GM18507 (cell line): ENCODE results near the gene STAT6.
"Not testable (repeated sequence)": the region's sequence is repeated elsewhere in the genome, so short reads cannot be mapped to it uniquely, and the experiment has no call there.

Experiments
- DNase-seq: peaks from one replicate; pipeline ENCODE4 v3.0.0; 2011; ENCODE audit warnings: low read depth; ENCODE audit not compliant: insufficient read length; ENCODE audit errors: extremely low spot score
- FAIRE-seq: peaks from 2 replicates; lab custom pipeline; 2011; peaks lifted over from hg19 to GRCh38; lab: Jason Lieb, UNC

STAT6 gene

DNA sequence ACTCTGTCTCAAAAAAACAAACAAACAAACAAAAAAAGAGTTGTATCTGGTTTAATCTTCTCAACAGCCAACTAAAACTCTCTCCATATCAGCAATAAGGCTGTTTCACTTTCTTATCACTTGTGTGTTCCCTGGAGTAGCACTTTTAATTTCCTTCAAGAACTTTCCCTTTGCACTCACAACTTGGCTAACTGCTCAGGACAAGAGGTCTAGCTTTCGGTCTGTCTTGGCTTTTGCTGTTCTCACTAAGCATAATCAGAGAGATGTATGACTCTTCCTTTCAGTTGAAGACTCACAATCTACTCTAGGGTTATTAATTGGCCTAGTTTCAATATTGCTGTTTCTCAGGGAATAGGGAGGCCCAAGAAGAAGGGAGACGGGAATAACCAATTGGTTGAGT lies 44.9 kb downstream of the STAT6 start:
- DNase-seq (no peak), FAIRE-seq (no peak)

DNA sequence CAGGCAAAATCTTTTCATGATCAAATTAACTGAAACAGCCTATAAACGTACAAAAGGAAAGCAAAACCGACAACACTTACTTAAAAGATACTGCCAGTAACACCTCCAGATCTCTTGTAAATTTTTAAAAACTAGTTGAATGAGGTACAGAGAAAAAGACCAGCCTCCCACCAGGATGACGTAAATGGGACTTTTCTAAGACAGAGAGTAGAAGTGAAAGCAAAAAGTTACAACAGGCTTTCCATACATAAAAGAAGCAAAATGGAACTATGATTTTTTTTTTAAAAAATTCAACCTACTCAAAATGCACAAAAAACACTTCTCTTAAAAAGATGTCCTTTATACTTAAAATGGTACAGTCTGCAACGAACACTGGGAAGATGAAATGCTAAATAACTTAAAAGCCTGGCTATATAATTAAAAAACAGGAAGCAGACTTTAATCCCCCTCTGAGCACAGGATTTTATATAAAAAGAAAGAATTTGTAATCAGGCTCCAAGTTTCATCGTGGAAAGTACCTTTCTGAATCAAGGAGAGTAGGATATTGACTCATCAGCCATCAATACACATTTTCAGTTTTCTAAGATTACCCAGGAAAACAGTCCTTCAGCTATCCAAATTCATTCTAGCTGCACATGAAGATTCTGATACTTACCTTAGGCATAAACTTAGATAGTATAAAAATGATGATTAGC lies 47.0 kb downstream of the STAT6 start:
- no peak for DNase-seq
- peak; percentile 94 for FAIRE-seq

DNA sequence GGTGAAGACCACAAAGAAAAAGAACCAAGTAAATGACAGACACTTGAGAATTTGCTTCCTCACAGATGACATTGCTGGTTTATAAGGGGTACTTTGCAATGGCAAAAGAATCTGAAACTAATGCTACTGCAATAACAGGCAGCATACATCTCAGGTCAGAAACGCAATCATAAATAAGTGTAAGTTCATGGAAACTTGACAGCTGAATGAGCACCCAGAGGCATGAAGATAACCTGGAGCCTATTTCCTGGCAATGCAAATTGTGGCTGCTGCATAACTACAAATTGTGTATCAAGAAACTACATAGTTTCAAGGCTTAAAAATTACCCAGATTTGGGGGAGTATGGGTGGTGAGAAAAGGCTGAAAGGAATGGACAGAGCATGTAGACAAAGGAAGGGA lies 52.7 kb downstream of the STAT6 start:
- FAIRE-seq: peak; percentile 82
- no peak for DNase-seq

DNA sequence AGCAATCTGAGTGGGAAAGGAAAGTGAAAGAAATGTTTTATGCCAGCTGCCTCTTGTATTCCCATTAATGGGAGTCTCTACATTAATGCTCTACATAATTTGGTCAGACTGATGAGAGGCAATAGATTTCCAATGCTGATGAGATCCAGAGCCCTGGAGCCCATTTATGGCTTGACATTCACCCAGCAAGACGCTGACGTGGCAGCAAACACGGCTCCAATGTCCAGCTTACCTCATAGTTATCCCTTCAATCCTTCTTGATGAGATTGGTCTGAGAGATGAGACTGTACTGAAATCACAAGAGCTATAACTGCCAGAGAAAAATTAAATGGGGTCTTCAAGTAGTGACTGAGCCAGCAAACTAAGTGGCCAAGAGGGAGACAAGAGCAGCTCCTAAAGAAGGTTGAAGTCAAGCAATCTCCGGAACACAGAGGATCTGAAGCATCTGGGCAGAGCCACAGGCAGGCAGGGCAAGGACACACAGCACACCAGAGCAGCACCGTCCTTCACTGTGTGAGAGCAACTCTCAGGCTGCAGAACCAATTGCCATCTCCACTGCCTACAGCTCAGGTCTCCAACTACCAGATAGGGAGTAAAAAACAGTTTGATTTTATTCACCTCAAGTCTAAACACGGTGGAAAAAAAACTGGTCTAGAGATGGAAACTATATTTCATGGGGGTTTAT lies 54.0 kb downstream of the STAT6 start:
- FAIRE-seq: no peak
- DNase-seq: no peak

DNA sequence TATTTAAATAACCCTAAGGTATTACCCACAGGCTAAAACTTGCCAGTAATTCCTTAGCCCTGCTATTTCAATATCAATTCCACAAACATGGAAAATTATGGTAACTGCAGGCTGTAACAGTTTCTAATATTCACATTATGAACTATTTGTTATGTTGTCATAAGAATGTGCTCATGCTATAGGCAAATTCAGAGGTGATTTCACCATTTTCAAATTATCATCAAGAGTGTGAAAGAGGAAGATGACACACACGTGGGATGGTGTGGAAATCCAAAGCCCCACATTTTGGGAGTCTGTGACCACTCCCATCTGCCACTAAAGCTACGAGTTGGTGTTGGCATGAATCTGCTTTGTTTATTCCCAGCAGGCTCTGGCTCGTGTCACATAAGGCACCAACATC lies 55.3 kb downstream of the STAT6 start:
- DNase-seq (no peak), FAIRE-seq (no peak)

DNA sequence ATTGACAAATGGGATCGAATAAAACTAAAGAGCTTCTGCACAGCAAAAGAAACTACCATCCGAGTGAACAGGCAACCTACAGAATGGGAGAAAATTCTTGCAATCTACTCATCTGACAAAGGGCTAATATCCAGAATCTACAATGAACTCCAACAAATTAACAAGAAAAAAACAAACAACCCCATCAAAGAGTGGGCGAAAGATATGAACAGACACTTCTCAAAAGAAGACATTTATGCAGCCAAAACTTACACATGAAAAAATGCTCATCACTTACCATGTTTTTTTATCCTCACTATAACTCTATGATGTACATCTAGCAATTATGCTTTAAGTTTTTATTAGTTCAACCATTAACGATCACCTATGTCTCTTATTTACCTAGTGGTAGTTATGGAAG lies 57.3 kb downstream of the STAT6 start:
- DNase-seq, FAIRE-seq: not testable (repeated sequence)

DNA sequence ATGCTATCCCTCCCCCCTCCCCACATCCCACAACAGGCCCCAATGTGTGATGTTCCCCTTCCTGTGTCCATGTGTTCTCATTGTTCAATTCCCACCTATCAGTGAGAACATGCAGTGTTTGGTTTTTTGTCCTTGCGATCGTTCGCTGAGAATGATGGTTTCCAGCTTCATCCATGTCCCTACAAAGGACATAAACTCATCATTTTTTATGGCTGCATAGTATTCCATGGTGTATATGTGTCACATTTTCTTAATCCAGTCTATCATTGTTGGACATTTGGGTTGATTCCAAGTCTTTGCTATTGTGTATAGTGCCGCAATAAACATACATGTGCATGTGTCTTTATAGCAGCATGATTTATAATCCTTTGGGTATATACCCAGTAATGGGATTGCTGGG lies 58.0 kb downstream of the STAT6 start:
- FAIRE-seq, DNase-seq: not testable (repeated sequence)

DNA sequence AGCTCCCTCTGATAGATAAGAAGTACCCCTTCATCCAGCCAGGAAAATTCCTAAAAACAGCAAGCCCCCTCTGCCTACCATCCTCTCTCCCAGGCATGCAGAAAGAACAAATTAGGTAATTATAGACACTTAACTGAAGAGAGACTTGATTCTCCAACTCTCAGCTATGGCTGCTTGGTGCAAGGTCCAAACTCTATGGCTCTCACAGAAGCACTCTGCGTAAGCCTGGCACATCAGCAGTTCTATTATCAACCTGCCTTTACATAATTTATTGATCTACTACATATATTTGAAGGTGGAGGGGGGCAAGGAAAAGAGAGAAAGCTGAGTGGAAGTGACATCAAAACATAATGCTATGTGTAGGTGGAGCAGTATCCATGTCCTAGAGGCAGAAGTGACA lies 60.2 kb downstream of the STAT6 start:
- FAIRE-seq (no peak), DNase-seq (no peak)

DNA sequence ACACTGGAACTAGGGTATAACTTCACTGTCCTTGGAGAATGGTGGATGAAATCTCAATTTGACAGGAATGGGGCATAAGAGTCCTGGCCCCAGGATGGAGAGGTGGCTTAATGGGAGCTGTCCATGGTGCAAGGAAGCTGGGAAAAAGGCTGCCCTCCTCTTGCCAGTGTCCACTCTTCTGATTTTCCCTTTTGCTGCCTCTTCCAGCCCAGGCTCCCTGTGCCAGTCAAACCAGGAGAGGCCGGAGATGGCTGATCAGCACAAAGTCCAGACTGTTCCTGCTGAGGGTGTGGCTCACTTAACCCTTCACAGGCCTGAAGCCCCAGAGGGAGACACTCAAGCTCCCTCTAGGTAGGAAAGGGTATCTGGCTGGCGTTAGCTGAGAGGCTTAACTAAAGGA lies 61.3 kb downstream of the STAT6 start, which contains the start of gene MYO1A:
Gene MYO1A (minus strand): TSS at position 240 of the 400 bp plus-strand sequence. CDS start 1,806 bp downstream, outside the sequence.
- FAIRE-seq (no peak), DNase-seq (no peak)

DNA sequence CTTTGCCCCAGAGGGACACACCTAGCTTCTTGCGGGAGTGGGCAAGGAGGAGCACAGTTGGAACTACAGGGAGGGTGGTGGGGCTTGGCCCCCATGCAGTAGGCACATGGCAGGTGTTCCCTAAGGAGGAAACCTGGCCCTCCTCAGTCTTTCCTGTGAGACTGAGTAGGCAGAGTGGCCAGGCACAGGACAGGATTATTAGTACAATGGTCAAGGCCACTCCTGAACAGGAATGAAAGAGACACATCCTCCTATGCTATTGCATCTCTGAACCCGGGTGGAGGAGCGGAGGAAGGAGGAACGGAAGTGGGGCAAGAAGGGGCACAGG lies 62.1 kb downstream of the STAT6 start:
- FAIRE-seq: no peak
- no peak for DNase-seq

DNA sequence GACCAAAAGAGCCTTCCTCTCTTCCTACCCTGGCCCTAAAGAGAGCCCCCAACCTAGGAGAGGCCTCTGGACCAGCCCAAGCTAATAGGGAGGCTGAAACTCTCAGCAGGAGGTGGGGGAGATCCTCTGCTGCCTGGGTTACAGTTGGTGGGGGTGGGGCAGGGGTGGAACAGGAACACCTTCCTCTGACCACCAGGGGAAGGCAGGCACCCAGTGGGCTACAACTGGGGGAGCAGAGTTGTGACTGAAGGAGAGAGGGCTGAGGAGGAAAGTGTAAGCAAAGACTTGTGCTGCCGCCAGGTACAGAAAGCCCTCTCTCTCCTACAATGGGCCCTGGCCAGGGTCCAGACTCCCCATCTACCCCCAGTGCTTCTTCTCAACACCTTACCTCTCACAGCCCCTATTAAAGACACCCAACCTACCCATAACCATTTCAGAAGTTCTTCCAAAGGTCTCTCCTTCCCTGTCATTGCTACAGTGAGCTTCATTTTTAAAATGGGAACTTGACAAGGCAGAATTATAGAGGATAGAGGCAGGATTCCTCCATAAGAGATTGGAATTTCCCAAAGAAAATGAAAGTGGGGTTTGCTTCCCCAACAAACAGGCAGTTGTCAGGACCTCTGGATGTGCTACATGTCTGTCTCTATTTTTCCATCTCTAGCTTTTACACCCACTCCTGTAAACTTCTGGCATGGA lies 62.6 kb downstream of the STAT6 start:
- FAIRE-seq (no peak), DNase-seq (no peak)

DNA sequence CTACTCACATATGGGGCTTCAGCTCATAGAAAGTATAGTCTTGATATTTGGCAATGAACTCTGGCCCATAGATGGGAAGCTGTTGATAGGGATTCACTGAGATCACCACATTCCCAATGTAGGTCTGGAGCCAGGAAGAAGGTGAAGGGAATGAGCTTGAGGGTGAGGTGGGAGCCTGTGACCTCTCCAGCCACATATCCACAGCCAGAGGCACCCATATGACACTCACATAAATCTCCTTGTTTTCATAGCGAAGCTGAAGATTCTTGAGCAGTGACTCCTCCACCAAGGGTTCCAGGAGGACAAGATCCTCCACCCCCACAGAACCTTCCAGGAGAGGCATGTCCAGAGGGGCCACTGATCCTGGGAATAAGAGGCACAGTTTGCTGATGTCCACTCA lies 63.2 kb downstream of the STAT6 start:
- DNase-seq (no peak), FAIRE-seq (no peak)

DNA sequence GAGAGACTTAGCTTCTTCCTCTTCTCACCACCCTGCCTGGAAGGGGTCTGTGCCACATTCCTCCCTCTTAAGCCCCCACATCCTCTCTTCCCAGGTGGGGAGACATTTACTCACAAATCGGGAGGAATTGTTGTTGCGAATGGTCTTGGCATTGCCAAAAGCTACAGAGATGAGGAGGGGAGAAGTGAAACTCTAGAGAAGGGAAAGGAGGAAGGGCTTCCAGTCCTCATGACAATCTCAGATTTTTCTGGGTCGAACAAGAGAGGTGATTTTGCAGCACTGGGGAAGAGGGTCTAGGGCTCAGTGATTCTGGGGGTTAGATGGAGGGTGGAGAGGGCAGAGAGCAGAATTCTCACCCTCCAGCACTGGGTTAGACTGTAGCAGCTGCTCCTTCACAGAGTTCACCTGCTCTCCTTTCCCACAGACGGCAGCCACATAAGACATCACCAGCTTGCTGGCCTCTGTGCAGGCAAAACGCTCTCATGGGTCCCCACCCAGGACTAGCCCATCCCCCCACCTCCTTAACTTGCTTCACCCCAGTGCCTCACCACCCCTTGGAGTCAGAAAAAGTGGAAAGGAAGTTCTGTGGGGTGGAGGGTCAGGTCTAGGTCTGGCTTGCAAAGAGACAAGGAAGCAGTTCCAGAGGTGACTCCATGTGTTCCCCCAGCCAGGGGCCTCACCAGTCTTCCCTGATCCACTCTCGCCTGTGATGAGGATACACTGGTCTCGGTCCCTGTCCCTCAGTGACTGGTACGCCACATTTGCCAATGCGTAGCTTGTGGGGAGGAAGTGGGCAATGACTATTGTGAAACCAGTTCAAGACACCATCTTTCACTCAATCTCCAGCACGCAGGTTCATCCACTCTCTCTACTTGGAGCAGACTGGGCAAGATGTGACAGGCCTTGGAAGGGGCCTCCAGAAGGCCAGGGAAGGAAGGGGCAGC lies 63.9 kb downstream of the STAT6 start:
- FAIRE-seq: peak; percentile 80
- DNase-seq: no peak

DNA sequence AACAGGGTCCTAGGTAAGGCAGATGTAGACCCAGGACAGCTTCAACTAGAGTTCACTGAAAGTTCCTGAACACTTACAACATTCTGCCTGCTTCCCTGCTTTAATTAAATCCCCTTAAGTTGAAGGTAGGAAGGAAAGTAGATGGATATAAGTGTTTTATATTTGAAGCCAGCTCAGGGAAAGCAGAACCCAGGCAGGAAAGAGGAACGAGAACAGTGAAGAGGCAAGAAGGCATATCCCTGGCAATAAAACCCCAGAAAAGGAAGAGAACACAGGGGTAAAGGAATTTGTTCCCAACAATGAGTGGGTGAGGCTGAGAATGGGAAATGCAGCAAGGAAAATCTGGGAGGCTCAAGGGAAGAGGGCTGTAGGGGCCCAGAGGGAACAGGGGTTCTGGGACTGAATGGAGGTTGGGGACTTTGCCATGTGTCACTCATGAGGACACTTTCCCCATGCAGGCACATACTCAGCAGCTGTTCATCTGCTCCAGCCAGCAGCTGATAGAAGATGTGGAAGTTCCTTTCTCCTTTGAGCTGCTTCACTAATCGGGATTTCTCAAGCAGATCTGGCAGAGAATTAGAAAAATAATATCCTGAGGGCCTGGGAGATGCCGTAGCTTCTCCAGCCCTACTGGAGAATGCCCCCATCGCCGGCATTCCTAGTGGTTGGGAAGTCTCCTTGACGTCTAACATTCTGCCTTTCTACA lies 64.9 kb downstream of the STAT6 start:
- FAIRE-seq (no peak), DNase-seq (no peak)
